ENCODE results near the gene TMPRSS5. TPM values are rescaled to one million over a fixed set of nuclear protein-coding genes. Genes with fewer than 3 reads are reported as not detected.
A peak's percentile ranks its signal among the peaks of the same experiment; 100 is the strongest.
"Not testable (repeated sequence)": the region's sequence is repeated elsewhere in the genome, so short reads cannot be mapped to it uniquely, and the experiment has no call there.

TMPRSS5 gene
- total RNA-seq, 4 donors from 2014 or later: 1.2 to 4.9 (median 1.8) TPM

DNA sequence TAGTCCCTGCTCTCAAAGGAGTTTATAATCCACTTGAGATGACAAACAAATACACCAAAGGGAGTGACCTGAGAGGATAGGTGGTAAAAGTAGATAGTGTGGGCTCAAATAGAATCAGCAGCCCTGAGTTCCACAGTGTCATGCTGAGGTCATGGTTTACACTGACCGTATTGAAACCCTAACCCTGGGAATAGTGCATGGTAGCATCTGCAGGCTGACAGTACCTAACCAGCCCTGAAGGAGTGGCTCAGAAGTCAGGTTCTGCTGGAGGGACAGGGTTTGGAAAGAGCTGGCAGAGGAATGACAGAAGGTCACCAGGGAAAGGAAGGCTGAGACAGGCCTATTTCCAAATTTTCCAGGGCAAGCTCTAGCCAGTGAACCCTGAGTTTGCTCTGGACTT is 9.2 kb upstream of the TMPRSS5 start:
- TF ChIP-seq POLR2A (IDR thresholded peaks at IDR 0.05) (no peak), POLR2AphosphoS5 (IDR thresholded peaks at IDR 0.05) (no peak), EP300 (IDR thresholded peaks at IDR 0.05) (no peak)
- TF ChIP-seq, protein P1, sequence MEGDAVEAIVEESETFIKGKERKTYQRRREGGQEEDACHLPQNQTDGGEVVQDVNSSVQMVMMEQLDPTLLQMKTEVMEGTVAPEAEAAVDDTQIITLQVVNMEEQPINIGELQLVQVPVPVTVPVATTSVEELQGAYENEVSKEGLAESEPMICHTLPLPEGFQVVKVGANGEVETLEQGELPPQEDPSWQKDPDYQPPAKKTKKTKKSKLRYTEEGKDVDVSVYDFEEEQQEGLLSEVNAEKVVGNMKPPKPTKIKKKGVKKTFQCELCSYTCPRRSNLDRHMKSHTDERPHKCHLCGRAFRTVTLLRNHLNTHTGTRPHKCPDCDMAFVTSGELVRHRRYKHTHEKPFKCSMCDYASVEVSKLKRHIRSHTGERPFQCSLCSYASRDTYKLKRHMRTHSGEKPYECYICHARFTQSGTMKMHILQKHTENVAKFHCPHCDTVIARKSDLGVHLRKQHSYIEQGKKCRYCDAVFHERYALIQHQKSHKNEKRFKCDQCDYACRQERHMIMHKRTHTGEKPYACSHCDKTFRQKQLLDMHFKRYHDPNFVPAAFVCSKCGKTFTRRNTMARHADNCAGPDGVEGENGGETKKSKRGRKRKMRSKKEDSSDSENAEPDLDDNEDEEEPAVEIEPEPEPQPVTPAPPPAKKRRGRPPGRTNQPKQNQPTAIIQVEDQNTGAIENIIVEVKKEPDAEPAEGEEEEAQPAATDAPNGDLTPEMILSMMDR (IDR thresholded peaks at IDR 0.05): no peak
- peaks cover 17% of the 10 kb centered on the region for H3K36me3 ChIP-seq
- H3K27me3 ChIP-seq: no peaks in the 10 kb centered on the region
- H3K4me1 ChIP-seq: no peaks in the 10 kb centered on the region
- peak overlapping the region; percentile 60 for H3K27ac ChIP-seq
- no peak for DNase-seq (ENCODE audit: low spot score in 2 of 2)
- WGBS: 88% methylated on average over 1 of the region's 1 CpG
- peaks cover 3% of the 10 kb centered on the region for H3K9me3 ChIP-seq
- H3K4me3 ChIP-seq: no peak overlapping the region

DNA sequence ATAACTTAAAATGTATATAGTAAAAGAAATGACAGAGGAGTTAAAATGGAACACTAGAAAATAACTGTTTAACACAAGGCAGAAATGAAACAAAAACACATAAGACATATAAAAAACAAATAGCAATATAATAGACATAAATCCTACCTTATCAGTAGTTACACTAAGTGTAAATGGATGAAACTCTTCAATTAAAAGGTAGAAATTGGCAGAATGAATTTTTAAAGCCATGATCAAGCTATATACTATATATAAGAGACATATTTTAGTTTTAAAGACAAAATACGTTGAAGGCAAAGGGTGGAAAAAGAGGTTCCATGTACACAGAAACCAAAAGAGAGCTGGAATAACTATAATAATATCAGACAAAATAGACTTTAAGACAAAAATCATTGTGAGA is 4.9 kb upstream of the TMPRSS5 start:
- no peaks in the 10 kb centered on the region for H3K27me3 ChIP-seq
- H3K4me1 ChIP-seq: no peaks in the 10 kb centered on the region
- TF ChIP-seq EP300 (IDR thresholded peaks at IDR 0.05): no peak
- TF ChIP-seq POLR2A (IDR thresholded peaks at IDR 0.05): no peak
- no peak for TF ChIP-seq POLR2AphosphoS5 (IDR thresholded peaks at IDR 0.05)
- TF ChIP-seq, protein P1 (IDR thresholded peaks at IDR 0.05): no peak
- 100% methylated on average over 1 of the region's 1 CpG for WGBS
- H3K9me3 ChIP-seq: peaks cover 9% of the 10 kb centered on the region
- no peak overlapping the region for H3K27ac ChIP-seq
- H3K36me3 ChIP-seq: peaks cover 8% of the 10 kb centered on the region
- H3K4me3 ChIP-seq: no peak overlapping the region
- no peak for DNase-seq (ENCODE audit: low spot score in 2 of 2)

DNA sequence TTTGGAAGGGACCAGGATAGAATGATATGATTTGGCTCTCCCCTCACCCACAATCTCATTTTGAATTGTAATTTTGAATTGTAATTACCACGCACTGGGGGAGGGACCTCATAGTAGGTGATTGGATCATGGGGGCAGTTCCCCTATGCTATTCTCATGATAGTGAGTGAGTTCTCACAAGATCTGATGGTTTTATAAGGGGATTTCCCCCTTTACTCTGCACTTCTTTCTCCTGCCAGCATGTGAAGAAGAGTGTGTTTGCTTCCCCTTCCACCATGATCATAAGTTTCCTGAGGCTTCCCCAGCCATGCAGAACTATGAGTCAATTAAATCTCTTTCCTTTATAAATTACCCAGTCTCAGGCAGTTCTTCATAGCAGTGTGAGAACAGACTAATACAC is 2.6 kb downstream of the TMPRSS5 start:
- not testable (repeated sequence) for H3K36me3 ChIP-seq; H3K4me1 ChIP-seq; H3K27ac ChIP-seq; H3K4me3 ChIP-seq; H3K9me3 ChIP-seq; H3K27me3 ChIP-seq; DNase-seq (ENCODE audit: low spot score in 2 of 2)
- WGBS: 91% methylated on average over 1 of the region's 1 CpG

DNA sequence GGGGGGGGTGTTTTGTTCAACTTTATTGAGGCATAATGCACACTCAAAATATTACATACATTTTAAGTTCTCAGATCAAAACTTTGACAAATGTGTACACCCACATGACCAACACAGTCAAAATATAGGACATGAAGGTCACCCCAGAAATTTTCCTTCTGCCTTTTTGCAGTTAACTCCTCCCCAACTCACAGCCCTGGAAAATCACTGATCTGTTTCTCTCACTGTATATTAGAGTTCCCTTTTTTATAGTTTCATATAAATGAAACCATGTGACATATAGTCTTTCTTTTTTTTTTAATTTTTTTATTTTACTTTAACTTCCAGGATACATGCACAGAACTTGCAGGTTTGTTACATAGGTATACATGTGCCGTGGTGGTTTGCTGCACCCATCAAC is 4.6 kb downstream of the TMPRSS5 start:
- Histone ChIP-seq H3K27ac (no peak overlapping the region), H3K27me3 (no peaks in the 10 kb centered on the region), H3K36me3 (peaks cover 3% of the 10 kb centered on the region), H3K9me3 (no peaks in the 10 kb centered on the region), H3K4me1 (no peaks in the 10 kb centered on the region), H3K4me3 (no peak overlapping the region)
- TF ChIP-seq POLR2A (IDR thresholded peaks at IDR 0.05) (no peak), EP300 (IDR thresholded peaks at IDR 0.05) (no peak), POLR2AphosphoS5 (IDR thresholded peaks at IDR 0.05) (no peak)
- TF ChIP-seq, protein P1 (IDR thresholded peaks at IDR 0.05): no peak
- WGBS: 95% methylated on average over 1 of the region's 1 CpG
- DNase-seq (ENCODE audit: low spot score in 2 of 2): no peak

DNA sequence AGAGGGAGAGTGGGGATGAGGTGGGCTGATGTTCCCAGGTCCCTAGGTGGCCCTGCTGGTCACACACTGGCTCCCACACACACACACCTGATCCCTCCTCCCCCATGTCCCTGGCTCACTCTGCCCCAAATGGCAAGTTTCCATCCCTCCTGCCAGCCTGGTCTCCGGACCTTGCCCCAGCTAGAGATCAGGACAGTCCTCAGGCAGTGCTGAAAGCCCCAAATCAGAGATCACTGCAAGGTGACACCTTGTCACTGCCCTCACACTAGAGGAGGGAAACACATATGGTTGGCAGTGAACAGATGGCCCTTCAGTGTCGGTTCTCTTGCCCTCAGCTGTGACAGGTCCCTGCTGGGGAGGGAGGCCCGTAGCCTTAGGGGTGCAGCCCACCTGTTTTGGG is 7.6 kb downstream of the TMPRSS5 start:
- H3K4me1 ChIP-seq: no peaks in the 10 kb centered on the region
- TF ChIP-seq, protein P1 (IDR thresholded peaks at IDR 0.05): no peak
- TF ChIP-seq POLR2A (IDR thresholded peaks at IDR 0.05) (no peak), EP300 (IDR thresholded peaks at IDR 0.05) (no peak), POLR2AphosphoS5 (IDR thresholded peaks at IDR 0.05) (no peak)
- WGBS: 83% methylated on average over 3 of the region's 3 CpGs
- peaks cover 6% of the 10 kb centered on the region for H3K36me3 ChIP-seq
- no peak for DNase-seq (ENCODE audit: low spot score in 2 of 2)
- H3K9me3 ChIP-seq: no peaks in the 10 kb centered on the region
- no peak overlapping the region for H3K27ac ChIP-seq
- no peaks in the 10 kb centered on the region for H3K27me3 ChIP-seq
- no peak overlapping the region for H3K4me3 ChIP-seq

DNA sequence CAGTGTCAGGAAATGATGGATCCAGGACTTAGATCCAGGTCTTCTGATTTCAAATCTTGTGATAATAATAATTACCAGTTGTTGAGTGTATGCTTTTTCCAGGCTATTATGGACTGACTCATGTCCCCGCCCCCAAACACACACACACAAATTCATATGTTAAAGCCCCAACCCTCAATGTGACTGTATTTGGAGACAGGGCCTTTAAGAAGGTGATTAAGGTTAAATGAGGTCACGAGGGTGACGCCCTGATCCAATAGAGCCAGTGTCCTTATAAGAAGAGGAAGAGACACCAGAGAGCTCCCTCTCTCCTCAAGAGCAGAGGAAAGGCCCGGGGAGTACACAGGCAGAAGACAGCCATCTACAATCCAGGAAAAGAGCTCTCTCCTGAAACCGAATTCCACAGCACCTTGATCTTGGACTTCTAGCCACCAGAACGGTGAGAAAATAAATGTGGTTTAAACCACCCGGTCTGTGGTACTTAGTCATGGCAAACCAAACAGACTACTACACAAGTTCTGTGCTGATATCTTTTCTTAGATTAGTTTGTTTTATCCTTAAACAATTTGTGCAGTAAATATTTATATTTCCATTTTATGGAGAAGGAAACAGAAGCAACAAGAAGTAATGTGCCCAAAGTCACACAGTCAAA is 8.2 kb downstream of the TMPRSS5 start:
- Histone ChIP-seq H3K36me3 (peaks cover 6% of the 10 kb centered on the region), H3K27me3 (no peaks in the 10 kb centered on the region), H3K27ac (no peak overlapping the region), H3K4me3 (no peak overlapping the region), H3K4me1 (no peaks in the 10 kb centered on the region), H3K9me3 (no peaks in the 10 kb centered on the region)
- WGBS: 84% methylated on average over 7 of the region's 7 CpGs
- DNase-seq (ENCODE audit: low spot score in 2 of 2): no peak
- TF ChIP-seq, protein P1 (IDR thresholded peaks at IDR 0.05): no peak
- TF ChIP-seq POLR2AphosphoS5 (IDR thresholded peaks at IDR 0.05): no peak
- TF ChIP-seq EP300 (IDR thresholded peaks at IDR 0.05): no peak
- no peak for TF ChIP-seq POLR2A (IDR thresholded peaks at IDR 0.05)

Data from suprapubic skin (tissue), 4 donors.